Skeletal muscle tissue (tissue), 4 donors: Measurements from ENCODE around the gene BRINP1. TPM values are rescaled to one million over a fixed set of nuclear protein-coding genes. Genes with fewer than 3 reads are reported as not detected.

Experiments
- H3K27ac ChIP-seq: one replicate; pipeline ENCODE4 v1.7.0; 2013; ENCODE audit warnings: mild to moderate bottlenecking, low read depth, low read length, inconsistent platforms
- H3K27me3 ChIP-seq, 3 donors: one replicate each; pipeline ENCODE4 v1.7.0; 2013; ENCODE audit warnings: low read length in 3 of 3; ENCODE audit not compliant: control insufficient read depth in 3 of 3, insufficient read depth in 3 of 3
- H3K36me3 ChIP-seq, 3 donors: one replicate each; pipeline ENCODE4 v1.7.0; 2013; ENCODE audit warnings: low read length in 3 of 3; ENCODE audit not compliant: control insufficient read depth in 3 of 3, insufficient read depth in 3 of 3
- H3K4me1 ChIP-seq, 3 donors: one replicate each; pipeline ENCODE4 v1.7.0; 2013; ENCODE audit warnings: low read length in 3 of 3, mild to moderate bottlenecking in 3 of 3; ENCODE audit not compliant: control insufficient read depth in 3 of 3, insufficient read depth in 3 of 3
- H3K4me3 ChIP-seq, 3 donors: one replicate each; pipeline ENCODE4 v1.7.0; 2013; ENCODE audit warnings: low read length in 3 of 3
- H3K9ac ChIP-seq, 3 donors: one replicate each; pipeline ENCODE4 v1.7.0; 2013; ENCODE audit warnings: low read length in 3 of 3, mild to moderate bottlenecking in 3 of 3, moderate library complexity in 2 of 3, low read depth in 1 of 3
- H3K9me3 ChIP-seq, 3 donors: one replicate each; pipeline ENCODE4 v1.7.0; 2013; ENCODE audit warnings: low read length in 3 of 3; ENCODE audit not compliant: control insufficient read depth in 3 of 3
- total RNA-seq: library from RNA; depleted of rRNA; stranded (reverse); fragments of >200 nt; gene quantifications from one replicate; pipeline ENCODE4 v1.2.3, GENCODE V29; 2014
- donor health status: Osteomylitis.

Gene BRINP1
- under 0.01 TPM for total RNA-seq

- no peaks in the 10 kb centered on the region for H3K36me3 ChIP-seq
- peak within 1 kb of the TSS; percentile 30 to 58 (median 50) for H3K4me3 ChIP-seq
- peaks cover 34 to 36% (median 34%) of the 10 kb centered on the region in 3 donors for H3K27me3 ChIP-seq
- no peak within 1 kb of the TSS for H3K9ac ChIP-seq
- no peak within 1 kb of the TSS for H3K27ac ChIP-seq
- no peaks in the 10 kb centered on the region for H3K9me3 ChIP-seq
- peaks cover 3 to 9% (median 4%) of the 10 kb centered on the region in 3 donors for H3K4me1 ChIP-seq
Observed at GRCh38 chr9:119368681-119369581, at the start of gene BRINP1. TSS of gene BRINP1 (minus strand) at chr9:119369435. CDS start at chr9:119313355, 56,080 bp downstream.

GRCh38 chr9:119418721-119419120, 49.5 kb upstream of the BRINP1 start:
- no peaks in the 10 kb centered on the region for H3K27me3 ChIP-seq
- no peaks in the 10 kb centered on the region for H3K36me3 ChIP-seq
- no peak overlapping the region for H3K4me3 ChIP-seq
- no peak overlapping the region for H3K9ac ChIP-seq
- no peaks in the 10 kb centered on the region for H3K9me3 ChIP-seq
- H3K4me1 ChIP-seq: no peaks in the 10 kb centered on the region
- H3K27ac ChIP-seq: no peak overlapping the region

GRCh38 chr9:119416793-119417192, 47.6 kb upstream of the BRINP1 start:
- Histone ChIP-seq H3K27me3 (no peaks in the 10 kb centered on the region), H3K27ac (no peak overlapping the region), H3K4me1 (no peaks in the 10 kb centered on the region), H3K9ac (no peak overlapping the region), H3K36me3 (no peaks in the 10 kb centered on the region), H3K4me3 (no peak overlapping the region), H3K9me3 (no peaks in the 10 kb centered on the region)

- no peaks in the 10 kb centered on the region for H3K36me3 ChIP-seq
- no peak overlapping the region for H3K27ac ChIP-seq
- H3K4me3 ChIP-seq: no peak overlapping the region
- H3K4me1 ChIP-seq: no peaks in the 10 kb centered on the region
- H3K9ac ChIP-seq: no peak overlapping the region
- no peaks in the 10 kb centered on the region for H3K27me3 ChIP-seq
- H3K9me3 ChIP-seq: no peaks in the 10 kb centered on the region
Observed at GRCh38 chr9:119412399-119412798, 43.2 kb upstream of the BRINP1 start.

- Histone ChIP-seq H3K27ac (no peak overlapping the region), H3K9ac (no peak overlapping the region), H3K4me1 (no peaks in the 10 kb centered on the region), H3K36me3 (no peaks in the 10 kb centered on the region), H3K9me3 (no peaks in the 10 kb centered on the region), H3K4me3 (no peak overlapping the region), H3K27me3 (no peaks in the 10 kb centered on the region)
Observed at GRCh38 chr9:119409552-119409951, 40.3 kb upstream of the BRINP1 start.

GRCh38 chr9:119400606-119401005, 31.4 kb upstream of the BRINP1 start:
- H3K36me3 ChIP-seq: no peaks in the 10 kb centered on the region

GRCh38 chr9:119398350-119398749, 29.1 kb upstream of the BRINP1 start:
- Histone ChIP-seq H3K27me3 (no peaks in the 10 kb centered on the region), H3K4me1 (no peaks in the 10 kb centered on the region), H3K27ac (no peak overlapping the region), H3K36me3 (no peaks in the 10 kb centered on the region), H3K9ac (no peak overlapping the region), H3K4me3 (no peak overlapping the region), H3K9me3 (no peaks in the 10 kb centered on the region)

More at GRCh38 chr9:119400606-119401005, 31.4 kb upstream of the BRINP1 start:
- H3K4me3 ChIP-seq: no peak overlapping the region
- H3K27me3 ChIP-seq: no peaks in the 10 kb centered on the region
- H3K27ac ChIP-seq: no peak overlapping the region
- no peaks in the 10 kb centered on the region for H3K4me1 ChIP-seq
- no peaks in the 10 kb centered on the region for H3K9me3 ChIP-seq
- H3K9ac ChIP-seq: no peak overlapping the region

- no peaks in the 10 kb centered on the region for H3K36me3 ChIP-seq
- no peaks in the 10 kb centered on the region for H3K9me3 ChIP-seq
- H3K27me3 ChIP-seq: no peaks in the 10 kb centered on the region
- H3K27ac ChIP-seq: no peak overlapping the region
- no peak overlapping the region for H3K9ac ChIP-seq
- H3K4me1 ChIP-seq: no peaks in the 10 kb centered on the region
- no peak overlapping the region for H3K4me3 ChIP-seq
Observed at GRCh38 chr9:119391878-119392277, 22.6 kb upstream of the BRINP1 start.

GRCh38 chr9:119375892-119376291, 6.7 kb upstream of the BRINP1 start:
- H3K9ac ChIP-seq: no peak overlapping the region

GRCh38 chr9:119372951-119373350, 3.7 kb upstream of the BRINP1 start:
- H3K27me3 ChIP-seq: peaks cover 20 to 23% (median 22%) of the 10 kb centered on the region in 3 donors
- H3K4me1 ChIP-seq: peaks cover 3 to 9% (median 4%) of the 10 kb centered on the region in 3 donors
- H3K27ac ChIP-seq: no peak overlapping the region

More at GRCh38 chr9:119375892-119376291, 6.7 kb upstream of the BRINP1 start:
- H3K4me1 ChIP-seq: no peaks in the 10 kb centered on the region
- no peaks in the 10 kb centered on the region for H3K27me3 ChIP-seq
- H3K9me3 ChIP-seq: no peaks in the 10 kb centered on the region
- no peaks in the 10 kb centered on the region for H3K36me3 ChIP-seq
- H3K27ac ChIP-seq: no peak overlapping the region
- H3K4me3 ChIP-seq: no peak overlapping the region

More at GRCh38 chr9:119372951-119373350, 3.7 kb upstream of the BRINP1 start:
- Histone ChIP-seq H3K36me3 (no peaks in the 10 kb centered on the region), H3K4me3 (no peak overlapping the region), H3K9ac (no peak overlapping the region), H3K9me3 (no peaks in the 10 kb centered on the region)
